SU-DHL-6 (cell line): Measurements from ENCODE around the gene MT1A.
A peak's percentile ranks its signal among the peaks of the same experiment; 100 is the strongest.

ENCODE experiments used
- H2AFZ ChIP-seq: fragments of 200-600 bp; sonication (generic); 2 replicates; pipeline ENCODE4 v1.6.1; 2014; ENCODE audit warnings: low read depth, mild to moderate bottlenecking, moderate library complexity, mixed read lengths, antibody characterized with exemption, low read length; ENCODE audit not compliant: severe bottlenecking
- H3F3A ChIP-seq: fragments of 200-600 bp; shearing (Covaris generic); 2 replicates; pipeline ENCODE4 v1.6.0; 2016; ENCODE audit warnings: antibody characterized with exemption, mild to moderate bottlenecking; ENCODE audit not compliant: insufficient read depth
- H3K27ac ChIP-seq: fragments of 200-600 bp; sonication (generic); 2 replicates; pipeline ENCODE4 v1.5.1; 2016; ENCODE audit warnings: low read depth, mild to moderate bottlenecking, low read length, moderate library complexity, mixed read lengths
- H3K27me3 ChIP-seq: fragments of 200-600 bp; sonication (generic), shearing (Covaris generic); 2 replicates; pipeline ENCODE4 v1.6.0; 2014; ENCODE audit warnings: mild to moderate bottlenecking, low read length
- H3K36me3 ChIP-seq: fragments of 200-600 bp; sonication (generic); 2 replicates; pipeline ENCODE4 v1.6.1; 2014; ENCODE audit warnings: mild to moderate bottlenecking, low read length, mixed read lengths
- H3K4me2 ChIP-seq: fragments of 300-600, 200-600 bp; shearing (Covaris generic), sonication (generic); 2 replicates; pipeline ENCODE4 v1.6.0; 2014; ENCODE audit warnings: low read length, low read depth, mild to moderate bottlenecking; ENCODE audit not compliant: poor library complexity, severe bottlenecking
- H3K4me3 ChIP-seq: fragments of 200-600 bp; sonication (generic); 2 replicates; pipeline ENCODE4 v1.5.1; 2014; ENCODE audit warnings: antibody characterized with exemption, low read length, mild to moderate bottlenecking, mixed read lengths; ENCODE audit not compliant: insufficient read depth, poor library complexity, severe bottlenecking
- H3K79me2 ChIP-seq: fragments of 200-600 bp; sonication (generic); 2 replicates; pipeline ENCODE4 v1.6.1; 2014; ENCODE audit warnings: mild to moderate bottlenecking, low read length, moderate library complexity; ENCODE audit not compliant: insufficient read depth
- H3K9ac ChIP-seq: fragments of 200-600 bp; sonication (generic); 2 replicates; pipeline ENCODE4 v1.7.0; 2014; ENCODE audit warnings: mild to moderate bottlenecking, low read length
- H3K9me2 ChIP-seq: fragments of 200-600 bp; sonication (generic); replicated peaks from 2 replicates; pipeline ENCODE4 v1.6.1; 2014; ENCODE audit warnings: low read length; ENCODE audit not compliant: insufficient read depth
- H3K9me3 ChIP-seq: fragments of 200-600 bp; sonication (generic); 2 replicates; pipeline ENCODE4 v1.6.1; 2014; ENCODE audit warnings: low read length, mixed read lengths; ENCODE audit not compliant: insufficient read depth
- H4K20me1 ChIP-seq: fragments of 200-600 bp; sonication (generic); 2 replicates; pipeline ENCODE4 v1.6.1; 2014; ENCODE audit warnings: low read depth, mild to moderate bottlenecking, antibody characterized with exemption, low read length, moderate library complexity, mixed read lengths
- EZH2phosphoT487 ChIP-seq: fragments of 200-600 bp; sonication (generic), shearing (Covaris generic); conservative IDR thresholded peaks from 2 replicates; pipeline ENCODE4 v1.6.1; 2018; ENCODE audit warnings: mild to moderate bottlenecking, antibody characterized with exemption, low read length, moderate library complexity, mixed read lengths
- TF ChIP-seq, protein P1 (sequence below): fragments of 200-600 bp; sonication (generic); IDR thresholded peaks from one replicate; pipeline ENCODE4 v1.5.1; 2017; ENCODE audit warnings: antibody characterized with exemption, mild to moderate bottlenecking, low read length, moderate library complexity; ENCODE audit not compliant: insufficient read depth, poor library complexity, severe bottlenecking

Gene MT1A

DNA sequence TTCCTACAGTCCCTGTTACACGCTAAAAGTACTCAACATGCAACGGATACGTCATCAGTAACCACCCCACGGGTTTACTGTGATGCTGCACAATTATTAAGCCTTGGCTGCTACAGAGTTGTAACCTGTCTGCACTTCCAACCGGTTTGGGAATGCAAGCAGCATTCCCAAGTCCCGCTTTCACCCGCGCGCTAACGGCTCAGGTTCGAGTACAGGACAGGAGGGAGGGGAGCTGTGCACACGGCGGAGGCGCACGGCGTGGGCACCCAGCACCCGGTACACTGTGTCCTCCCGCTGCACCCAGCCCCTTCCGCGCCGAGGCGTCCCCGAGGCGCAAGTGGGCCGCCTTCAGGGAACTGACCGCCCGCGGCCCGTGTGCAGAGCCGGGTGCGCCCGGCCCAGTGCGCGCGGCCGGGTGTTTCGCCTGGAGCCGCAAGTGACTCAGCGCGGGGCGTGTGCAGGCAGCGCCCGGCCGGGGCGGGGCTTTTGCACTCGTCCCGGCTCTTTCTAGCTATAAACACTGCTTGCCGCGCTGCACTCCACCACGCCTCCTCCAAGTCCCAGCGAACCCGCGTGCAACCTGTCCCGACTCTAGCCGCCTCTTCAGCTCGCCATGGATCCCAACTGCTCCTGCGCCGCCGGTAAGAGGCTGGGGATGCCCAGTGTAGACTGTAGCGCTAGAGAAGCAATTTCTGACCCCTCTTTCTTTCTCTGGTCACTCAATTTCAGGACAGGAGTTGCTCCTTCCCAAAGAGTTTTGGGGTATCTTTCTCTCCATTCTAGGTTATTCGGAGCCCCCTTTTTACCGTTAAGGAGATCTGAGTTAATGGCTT lies 30.2 kb upstream of the MT1A start, which contains the start of gene MT2A:
TSS of gene MT2A (plus strand) at position 542 of the 833 bp plus-strand sequence. CDS start at position 614, 72 bp downstream.
- Histone ChIP-seq H3K27ac (no peak within 1 kb of the TSS), H3K9ac (peak within 1 kb of the TSS; percentile 45), H3F3A (no peaks in the 10 kb centered on the region)

DNA sequence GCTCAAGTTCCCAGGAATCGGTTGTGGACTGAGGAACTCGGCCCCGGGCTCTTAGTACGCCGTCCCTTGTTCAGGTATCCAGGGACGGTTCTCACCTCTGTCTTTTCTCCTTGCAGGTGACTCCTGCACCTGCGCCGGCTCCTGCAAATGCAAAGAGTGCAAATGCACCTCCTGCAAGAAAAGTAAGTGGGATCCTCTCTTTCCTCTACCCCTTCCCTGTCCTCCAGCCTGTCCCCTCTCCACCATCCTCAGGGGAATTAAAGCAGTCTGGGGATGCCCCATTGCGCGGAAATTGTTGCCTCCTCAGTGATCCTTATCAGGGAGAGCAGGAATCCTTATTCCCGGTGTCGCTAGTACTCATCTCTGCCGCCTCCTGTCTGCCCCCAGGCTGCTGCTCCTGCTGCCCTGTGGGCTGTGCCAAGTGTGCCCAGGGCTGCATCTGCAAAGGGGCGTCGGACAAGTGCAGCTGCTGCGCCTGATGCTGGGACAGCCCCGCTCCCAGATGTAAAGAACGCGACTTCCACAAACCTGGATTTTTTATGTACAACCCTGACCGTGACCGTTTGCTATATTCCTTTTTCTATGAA lies 29.5 kb upstream of the MT1A start:
- Histone ChIP-seq H2AFZ (peak overlapping the region; percentile 55), H3K4me2 (peak overlapping the region; percentile 75), H3K9me3 (no peaks in the 10 kb centered on the region), H3K27ac (no peak overlapping the region), H3K79me2 (no peaks in the 10 kb centered on the region), H3K27me3 (no peaks in the 10 kb centered on the region), H3K9ac (peak overlapping the region; percentile 45), H4K20me1 (no peaks in the 10 kb centered on the region), H3K9me2 (no peaks in the 10 kb centered on the region), H3F3A (no peaks in the 10 kb centered on the region), H3K4me3 (peak overlapping the region; percentile 45), H3K36me3 (no peaks in the 10 kb centered on the region)
- no peak for TF ChIP-seq EZH2phosphoT487
- TF ChIP-seq, protein P1, sequence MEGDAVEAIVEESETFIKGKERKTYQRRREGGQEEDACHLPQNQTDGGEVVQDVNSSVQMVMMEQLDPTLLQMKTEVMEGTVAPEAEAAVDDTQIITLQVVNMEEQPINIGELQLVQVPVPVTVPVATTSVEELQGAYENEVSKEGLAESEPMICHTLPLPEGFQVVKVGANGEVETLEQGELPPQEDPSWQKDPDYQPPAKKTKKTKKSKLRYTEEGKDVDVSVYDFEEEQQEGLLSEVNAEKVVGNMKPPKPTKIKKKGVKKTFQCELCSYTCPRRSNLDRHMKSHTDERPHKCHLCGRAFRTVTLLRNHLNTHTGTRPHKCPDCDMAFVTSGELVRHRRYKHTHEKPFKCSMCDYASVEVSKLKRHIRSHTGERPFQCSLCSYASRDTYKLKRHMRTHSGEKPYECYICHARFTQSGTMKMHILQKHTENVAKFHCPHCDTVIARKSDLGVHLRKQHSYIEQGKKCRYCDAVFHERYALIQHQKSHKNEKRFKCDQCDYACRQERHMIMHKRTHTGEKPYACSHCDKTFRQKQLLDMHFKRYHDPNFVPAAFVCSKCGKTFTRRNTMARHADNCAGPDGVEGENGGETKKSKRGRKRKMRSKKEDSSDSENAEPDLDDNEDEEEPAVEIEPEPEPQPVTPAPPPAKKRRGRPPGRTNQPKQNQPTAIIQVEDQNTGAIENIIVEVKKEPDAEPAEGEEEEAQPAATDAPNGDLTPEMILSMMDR, result no peak

More for the DNA sequence above, 30.2 kb upstream of the MT1A start, which contains the start of gene MT2A:
- Histone ChIP-seq H3K4me2 (peak within 1 kb of the TSS; percentile 75), H4K20me1 (no peaks in the 10 kb centered on the region), H3K9me2 (no peaks in the 10 kb centered on the region), H3K36me3 (no peaks in the 10 kb centered on the region), H3K79me2 (no peaks in the 10 kb centered on the region), H3K27me3 (no peaks in the 10 kb centered on the region), H3K4me3 (peak within 1 kb of the TSS; percentile 45), H2AFZ (peak within 1 kb of the TSS; percentile 55), H3K9me3 (no peaks in the 10 kb centered on the region)
- TF ChIP-seq, protein P1, result no peak
- no peak for TF ChIP-seq EZH2phosphoT487

DNA sequence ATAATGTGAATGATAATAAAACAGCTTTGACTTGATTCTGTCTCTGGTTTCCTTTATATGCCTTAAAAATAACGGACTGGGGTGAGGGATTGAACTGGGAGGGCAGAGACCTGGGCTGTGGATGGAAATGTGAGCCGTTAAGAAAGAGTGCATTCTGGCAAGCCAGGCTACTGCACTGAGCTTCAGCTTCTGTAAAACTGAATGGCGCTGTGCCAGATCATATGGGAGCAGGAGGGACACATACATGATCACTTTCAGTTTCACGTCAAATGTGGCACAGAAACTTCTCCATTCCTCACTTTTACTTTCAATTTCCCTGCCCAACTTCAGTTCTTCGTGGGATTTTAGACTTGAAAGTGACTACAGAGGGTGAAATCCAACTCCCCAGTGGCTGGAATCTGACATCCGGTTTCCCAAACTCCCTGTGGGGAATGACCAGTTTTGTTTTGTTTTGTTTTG lies 29.0 kb upstream of the MT1A start:
- Histone ChIP-seq H3K4me3 (peak overlapping the region; percentile 45), H3K36me3 (no peaks in the 10 kb centered on the region), H3K9me2 (no peaks in the 10 kb centered on the region), H3K4me2 (peak overlapping the region; percentile 75), H3K9ac (0 out of 2 replicates have a peak overlapping the region, but pooled peaks have one; percentile 45), H4K20me1 (no peaks in the 10 kb centered on the region), H3K27ac (no peak overlapping the region), H3K79me2 (no peaks in the 10 kb centered on the region), H3K27me3 (no peaks in the 10 kb centered on the region), H2AFZ (no peak overlapping the region), H3F3A (no peaks in the 10 kb centered on the region), H3K9me3 (no peaks in the 10 kb centered on the region)
- no peak for TF ChIP-seq EZH2phosphoT487
- TF ChIP-seq, protein P1, result no peak
